HPDE6-E6E7 (cell line): ENCODE results near the gene OR5AN1.
"Not testable (repeated sequence)": the region's sequence is repeated elsewhere in the genome, so short reads cannot be mapped to it uniquely, and the experiment has no call there.

Source experiments
- DNase-seq: peaks from one replicate; pipeline ENCODE4 v3.0.0; 2011; ENCODE audit warnings: missing footprints; ENCODE audit errors: extremely low spot score

Gene OR5AN1

DNA sequence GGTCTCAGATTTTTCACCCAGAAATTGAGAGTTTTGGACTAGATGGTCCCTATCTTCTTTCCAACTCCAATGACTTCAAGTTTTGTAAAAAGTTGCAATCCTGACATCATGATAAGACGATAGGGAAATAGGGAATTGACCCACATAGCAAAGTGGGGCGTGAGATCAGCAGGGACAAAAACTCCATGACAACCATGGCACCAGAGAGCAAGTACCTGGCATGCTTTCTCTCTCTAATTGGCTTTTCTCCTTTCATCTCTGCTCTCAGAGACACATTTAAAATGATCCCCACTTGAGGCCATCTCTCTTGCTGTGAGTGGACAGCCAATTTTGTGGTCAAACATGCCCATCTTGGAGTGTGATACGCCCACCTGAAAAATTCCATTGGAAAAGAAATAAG is at the start of gene OR5AN1:
TSS of gene OR5AN1 (plus strand) at position 301 of the 400 bp plus-strand sequence. CDS start 5,564 bp downstream, outside the sequence.
- no peak for DNase-seq

- DNase-seq = no peak
Measured at GRCh38 chr11:59335001-59335400, 23.7 kb upstream of the OR5AN1 start.

DNA sequence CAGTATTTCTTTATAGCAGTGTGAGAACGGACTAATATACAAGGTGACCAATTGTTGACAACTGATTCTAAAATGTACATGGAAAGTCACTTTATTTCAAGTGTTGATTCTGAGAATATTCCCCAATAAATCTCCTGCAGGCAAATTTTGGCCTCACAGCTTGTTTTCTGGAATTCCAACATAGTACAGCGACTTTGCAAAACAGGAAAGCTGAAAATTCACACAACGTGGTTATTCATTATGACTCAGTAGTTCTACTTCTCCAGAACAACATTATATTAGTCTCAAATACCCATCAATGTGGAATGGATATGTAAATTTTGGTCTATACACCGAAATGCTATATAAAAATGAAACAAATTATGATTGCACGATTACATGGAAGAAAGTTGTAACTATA is 22.5 kb upstream of the OR5AN1 start:
- DNase-seq = no peak

- DNase-seq = no peak
Measured at GRCh38 chr11:59336931-59337330, 21.8 kb upstream of the OR5AN1 start.

DNA sequence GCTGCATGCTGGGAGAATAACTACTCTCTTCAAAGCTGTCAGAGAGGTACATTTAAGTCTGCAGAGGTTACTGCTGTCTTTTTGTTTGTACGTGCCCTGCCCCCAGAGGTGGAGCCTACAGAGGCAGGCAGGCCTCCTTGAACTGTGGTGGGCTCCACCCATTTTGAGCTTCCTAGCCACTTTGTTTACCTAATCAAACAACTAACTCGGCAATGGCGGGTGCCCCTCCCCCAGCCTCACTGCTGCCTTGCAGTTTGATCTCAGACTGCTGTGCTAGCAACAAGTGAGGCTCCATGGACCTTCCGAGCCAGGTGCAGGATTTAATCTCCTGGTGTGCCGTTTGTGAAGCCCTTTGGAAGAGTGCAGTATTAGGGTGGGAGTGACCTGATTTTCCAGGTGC is 9.0 kb upstream of the OR5AN1 start:
- not testable (repeated sequence) for DNase-seq

DNA sequence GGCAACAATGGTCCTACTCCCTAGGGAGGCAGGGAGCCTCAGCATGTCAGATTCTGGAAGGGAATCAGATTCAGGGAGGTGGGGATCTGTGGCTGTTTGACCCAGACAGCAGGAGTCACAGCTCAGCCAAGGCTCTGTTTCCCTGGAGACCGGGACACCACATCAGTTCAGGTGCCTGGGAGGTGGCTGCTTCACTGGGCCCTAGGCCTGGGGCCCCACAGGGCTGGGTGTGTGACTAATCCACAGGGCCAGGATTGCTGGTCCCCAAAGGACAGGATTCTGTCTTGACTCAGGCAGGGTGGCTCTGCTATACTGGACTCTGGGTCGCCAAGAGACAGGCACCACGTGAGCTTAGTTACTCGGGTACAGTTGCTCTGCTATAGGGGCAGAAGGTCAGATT is 3.5 kb upstream of the OR5AN1 start:
- DNase-seq = no peak

DNA sequence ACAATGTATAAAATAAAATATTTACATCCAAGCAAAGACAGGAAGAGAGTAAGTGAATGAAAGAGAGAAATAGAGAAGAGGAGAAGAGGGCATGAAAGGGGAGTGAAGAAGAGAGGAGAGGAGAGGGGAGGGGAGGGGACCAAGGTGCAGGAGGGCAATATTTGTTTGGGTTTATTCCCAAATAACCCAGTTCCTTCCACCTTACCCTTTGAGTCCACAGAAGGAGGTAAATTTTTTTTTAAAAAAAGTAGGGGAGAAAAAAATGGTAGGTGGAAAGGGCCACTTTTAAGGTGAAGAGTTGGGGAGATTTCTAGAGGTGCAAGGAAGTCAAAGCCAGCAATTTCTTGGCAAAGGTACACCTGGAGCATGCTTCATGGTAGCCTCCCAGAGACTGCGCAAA is 2.1 kb upstream of the OR5AN1 start:
- no peak for DNase-seq

DNA sequence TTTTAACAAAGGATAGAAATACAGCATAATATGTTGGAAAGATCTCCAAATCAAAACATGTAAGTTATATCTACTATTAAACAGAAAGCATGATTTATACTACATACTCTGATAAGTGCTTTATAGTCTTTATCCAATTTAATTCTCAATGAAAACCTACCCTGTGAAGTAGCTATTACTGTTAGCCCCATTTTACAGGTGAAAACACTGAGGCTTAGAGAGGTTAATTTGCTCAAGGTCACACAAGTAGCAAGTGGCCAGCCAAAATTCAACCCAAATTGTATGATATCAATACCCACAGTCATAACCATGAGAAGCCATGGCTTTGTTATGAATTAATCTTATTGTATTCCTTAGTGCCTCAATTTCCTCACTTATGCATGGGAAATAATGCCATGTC is 675 bp upstream of the OR5AN1 start:
- DNase-seq = no peak

DNA sequence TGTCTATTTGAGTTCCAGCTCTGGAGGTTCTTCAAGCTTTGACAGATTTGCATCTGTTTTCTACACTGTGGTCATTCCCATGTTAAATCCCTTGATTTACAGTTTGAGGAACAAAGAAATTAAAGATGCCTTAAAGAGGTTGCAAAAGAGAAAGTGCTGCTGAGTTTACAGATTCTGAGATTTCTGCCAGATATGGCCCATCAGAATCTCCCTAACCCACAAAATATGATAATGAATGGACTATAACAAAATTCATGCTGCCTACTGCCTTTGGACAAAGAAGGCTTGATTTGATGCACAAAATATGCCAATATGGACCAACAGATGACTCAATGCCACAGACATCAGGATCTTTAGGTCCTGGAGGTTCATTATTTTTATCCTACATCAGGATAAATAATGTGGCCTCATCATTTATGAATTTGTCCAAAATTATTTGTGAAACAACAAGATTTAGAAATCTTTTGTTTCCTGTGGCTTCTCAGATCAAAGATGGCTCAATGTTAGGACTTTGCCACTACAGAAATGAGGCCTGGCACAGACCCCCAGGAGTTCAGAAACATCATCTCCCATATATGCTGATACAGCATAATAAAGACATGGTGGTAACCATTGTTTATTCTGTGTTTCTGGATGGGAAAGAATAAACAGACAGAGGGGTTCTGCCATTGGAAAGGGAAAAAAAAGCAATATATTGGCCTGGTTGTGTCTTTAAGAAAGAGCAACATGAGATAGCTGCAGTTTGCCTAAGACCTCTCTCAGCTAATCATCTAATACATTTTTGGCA is 6.7 kb downstream of the OR5AN1 start:
- DNase-seq = no peak

GRCh38 chr11:59368238-59369022 is 9.7 kb downstream of the OR5AN1 start:
- DNase-seq = no peak

- DNase-seq = not testable (repeated sequence)
Measured at GRCh38 chr11:59372324-59372723, 13.6 kb downstream of the OR5AN1 start.

DNA sequence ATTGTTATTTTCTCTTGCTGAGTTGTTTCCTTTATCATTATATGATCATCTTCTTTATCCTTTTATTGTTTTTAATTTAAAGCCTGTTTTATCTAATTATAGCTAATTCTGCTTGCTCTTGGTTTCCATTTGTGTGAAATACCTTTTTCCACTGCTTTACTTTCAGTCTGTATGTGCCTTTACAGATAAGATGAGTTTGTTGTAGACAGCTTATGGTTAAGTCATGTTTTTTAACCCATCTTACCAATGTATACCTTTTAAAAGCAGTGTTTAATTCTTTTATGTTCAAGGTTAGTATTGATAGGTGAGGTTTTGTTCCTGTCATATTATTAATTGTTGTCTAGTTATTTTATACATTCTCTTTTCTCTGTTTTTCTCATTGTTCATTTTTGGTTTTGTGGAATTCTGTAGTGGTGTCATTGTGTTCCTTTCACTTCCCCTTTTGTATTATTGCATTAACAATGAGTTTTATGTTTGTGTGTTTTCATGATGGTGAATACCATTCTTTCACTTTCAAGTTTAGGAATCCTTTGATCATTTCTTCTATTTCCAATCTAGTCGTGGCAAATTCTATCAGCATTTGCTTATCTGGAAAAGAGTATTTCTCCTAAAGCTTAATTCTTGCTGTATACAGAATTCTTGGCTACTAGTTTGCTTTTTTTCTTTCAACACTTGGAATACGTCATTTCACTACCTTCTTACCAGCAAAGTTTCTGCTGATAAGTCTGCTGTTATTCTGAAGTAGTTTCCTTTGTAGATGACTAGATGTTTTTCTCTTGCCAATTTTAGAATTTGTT is 21.8 kb downstream of the OR5AN1 start:
- no peak for DNase-seq

DNA sequence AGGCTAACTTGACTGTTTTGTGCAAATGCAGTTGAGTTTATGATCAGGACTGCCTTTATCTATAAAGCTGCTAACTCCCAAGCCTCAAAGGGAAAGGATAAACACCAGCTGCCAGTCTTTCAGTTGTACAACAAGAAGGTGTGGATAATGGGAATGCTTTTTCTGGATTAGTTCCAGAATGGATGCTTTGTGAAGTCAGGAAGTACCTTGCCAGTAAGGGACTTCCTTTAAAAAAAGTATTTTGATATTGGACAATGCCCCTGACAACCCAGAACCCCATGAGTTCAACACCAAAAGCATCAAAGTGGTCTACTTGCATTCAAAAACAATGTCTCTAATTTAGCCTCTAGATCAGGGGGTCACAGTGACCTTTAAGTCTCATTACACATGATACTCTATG is 35.5 kb downstream of the OR5AN1 start:
- DNase-seq = no peak

DNA sequence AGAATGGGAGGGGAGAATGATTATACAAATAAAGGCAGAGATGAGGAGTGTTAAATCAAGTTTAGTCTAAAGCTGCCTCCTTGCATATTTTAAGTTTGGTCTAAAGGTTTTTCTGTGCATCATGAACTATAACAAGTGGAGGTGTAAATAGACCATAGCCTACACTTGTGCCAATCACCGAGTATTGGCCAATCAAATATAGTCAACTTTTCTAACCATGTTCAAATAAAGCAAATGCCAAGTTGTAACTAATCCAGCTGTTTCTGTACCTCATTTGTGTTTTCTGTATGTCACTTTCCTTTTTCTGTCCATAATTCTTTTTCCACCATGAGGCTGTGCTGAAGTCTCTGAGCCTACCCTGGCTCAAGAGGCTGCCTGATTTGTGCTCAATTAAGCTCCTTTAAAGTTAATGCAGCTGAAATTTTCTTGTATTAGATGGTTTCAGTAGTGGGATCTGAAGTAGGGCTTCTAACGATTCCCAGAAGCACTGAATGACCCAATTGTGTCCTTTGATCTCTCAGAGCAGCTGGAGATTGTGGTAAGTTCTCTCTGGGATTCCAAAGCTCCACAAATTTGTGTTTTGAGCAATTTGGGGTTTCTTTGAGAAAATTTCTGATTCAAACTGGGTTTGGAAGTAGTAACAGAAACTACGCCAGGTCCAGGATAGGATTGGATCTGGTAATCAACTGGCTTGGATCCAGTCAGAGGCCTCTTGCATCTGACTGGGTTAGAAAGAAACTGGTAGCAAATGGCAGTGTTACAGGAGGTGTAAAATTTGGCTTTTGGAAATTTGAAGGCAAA is 42.0 kb downstream of the OR5AN1 start:
- no peak for DNase-seq

GRCh38 chr11:59401262-59401552 is 42.5 kb downstream of the OR5AN1 start:
- no peak for DNase-seq

DNA sequence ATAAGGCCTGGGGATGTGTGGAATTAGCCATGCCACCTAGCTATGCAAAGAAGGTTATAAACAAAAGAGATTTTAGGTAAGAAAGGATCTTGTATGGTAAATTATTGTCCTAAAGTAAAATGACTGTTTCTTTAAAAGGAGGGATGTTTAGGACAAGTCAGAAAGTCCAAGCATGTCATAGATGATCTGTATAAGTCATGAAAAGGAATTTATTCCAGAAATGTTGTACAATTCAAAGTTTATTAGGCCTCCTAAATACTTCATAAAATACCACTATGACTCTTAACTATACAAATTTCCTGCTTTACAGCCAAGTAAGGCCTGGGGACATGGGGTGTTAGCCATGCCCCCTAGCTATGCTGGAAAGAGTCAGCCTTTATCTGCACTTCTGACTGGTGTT is 44.9 kb downstream of the OR5AN1 start:
- DNase-seq = no peak

GRCh38 chr11:59413646-59414045 is 55.0 kb downstream of the OR5AN1 start:
- no peak for DNase-seq

GRCh38 chr11:59415111-59415510 is 56.4 kb downstream of the OR5AN1 start:
- no peak for DNase-seq

GRCh38 chr11:59416613-59417012 is 57.9 kb downstream of the OR5AN1 start:
- DNase-seq = no peak

DNA sequence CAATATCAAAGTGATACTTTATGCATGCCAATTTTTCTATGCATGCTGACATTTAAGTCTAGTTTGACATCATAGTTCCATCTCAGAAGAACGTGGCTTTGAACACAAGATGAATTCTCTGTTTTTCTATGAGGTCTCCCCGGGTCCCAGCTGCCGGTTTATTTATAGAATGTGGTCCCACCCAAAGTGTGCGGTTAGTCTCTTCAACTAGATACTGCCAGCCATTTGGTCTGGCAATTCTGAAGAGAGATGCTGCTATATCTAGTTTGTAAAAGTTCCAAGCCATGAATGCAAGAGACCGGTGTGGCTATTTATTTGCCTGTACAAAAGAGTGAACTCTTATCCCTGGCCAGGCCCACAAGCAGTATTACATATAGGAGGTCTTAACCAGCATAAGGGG is 58.3 kb downstream of the OR5AN1 start:
- no peak for DNase-seq

DNA sequence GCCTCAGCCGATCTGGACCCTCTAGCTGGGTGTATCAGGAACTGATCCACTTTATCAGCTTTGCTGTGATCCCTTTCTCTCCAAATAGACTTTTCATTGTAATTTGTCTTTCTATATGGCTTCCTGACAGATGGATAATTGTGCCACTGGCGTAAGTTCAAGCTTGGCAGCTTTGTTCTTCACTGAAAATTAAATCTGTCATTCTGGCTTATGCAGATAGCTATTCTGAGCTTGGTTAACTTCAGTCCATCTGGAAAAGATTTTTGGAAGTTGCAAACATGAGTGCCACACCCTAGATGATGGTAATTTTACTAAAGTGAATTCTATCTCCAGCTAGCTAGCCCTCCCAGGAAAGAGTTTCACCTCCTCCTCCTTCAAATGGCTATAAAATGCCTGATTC is 59.5 kb downstream of the OR5AN1 start:
- DNase-seq = no peak
